ENCODE measurements around the gene TPO. TPM values are rescaled to one million over a fixed set of nuclear protein-coding genes. Genes with fewer than 3 reads are reported as not detected.
"Not testable (repeated sequence)": the region's sequence is repeated elsewhere in the genome, so short reads cannot be mapped to it uniquely, and the experiment has no call there.

Gene TPO
- not detected in 2 replicates for total RNA-seq

DNA sequence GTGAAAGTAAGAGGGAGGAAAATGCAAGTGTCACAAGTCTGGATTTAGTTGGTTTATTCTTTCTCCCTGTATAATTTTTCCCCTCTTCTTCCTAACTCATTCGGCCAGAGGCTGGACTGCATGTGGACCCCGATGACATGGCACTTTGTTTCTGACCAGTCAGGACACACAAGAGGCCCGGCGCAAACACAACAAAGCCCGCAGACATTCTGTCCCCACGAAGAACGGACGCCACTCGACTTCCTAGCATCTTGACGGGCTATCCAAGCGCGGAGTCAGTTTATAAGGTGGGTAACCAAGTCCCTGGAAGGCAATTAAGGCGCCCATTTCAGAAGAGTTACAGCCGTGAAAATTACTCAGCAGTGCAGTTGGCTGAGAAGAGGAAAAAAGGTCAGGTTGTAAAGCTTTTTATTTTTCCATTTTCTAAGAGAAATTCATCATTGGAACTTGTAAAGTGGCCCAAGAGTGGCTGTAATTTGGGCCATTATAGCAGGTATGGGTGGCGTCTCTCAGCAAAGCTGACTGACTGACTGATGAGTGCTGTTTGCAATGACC lies at the start of gene TPO:
TPO (plus strand) TSS at position 308 of the 555 bp plus-strand sequence. CDS start 946 bp downstream, outside the sequence.
- no peak for DNase-seq (ENCODE audit: low read depth in 2 of 2)

GRCh38 chr2:1366546-1367134 lies 46.6 kb upstream of the TPO start:
- DNase-seq (ENCODE audit: low read depth in 2 of 2) = no peak

- DNase-seq (ENCODE audit: low read depth in 2 of 2) = no peak
These were observed 45.7 kb upstream of the TPO start for GRCh38 chr2:1367601-1368000.

DNA sequence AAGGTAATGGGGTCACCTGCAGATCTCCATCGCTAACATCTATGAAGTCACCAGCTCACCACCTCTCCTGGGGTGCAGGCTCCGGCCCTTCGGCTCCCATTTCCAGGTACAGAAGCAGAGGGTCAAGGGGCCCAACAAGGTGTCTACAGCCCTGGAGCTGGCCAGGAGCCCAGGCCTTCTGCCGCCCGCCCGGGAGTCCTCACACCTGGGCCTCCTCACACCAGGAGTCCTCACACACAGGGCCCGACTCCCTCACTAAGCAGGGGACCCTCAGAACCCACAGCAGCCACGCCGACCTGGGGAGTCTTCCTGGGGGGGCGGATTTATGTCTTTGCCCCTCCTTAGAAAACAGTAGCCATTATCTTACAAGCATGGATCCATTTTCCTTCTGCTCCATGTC lies 43.4 kb upstream of the TPO start:
- no peak for DNase-seq (ENCODE audit: low read depth in 2 of 2)

GRCh38 chr2:1370461-1370860 lies 42.8 kb upstream of the TPO start:
- DNase-seq (ENCODE audit: low read depth in 2 of 2) = no peak

GRCh38 chr2:1371082-1371481 lies 42.2 kb upstream of the TPO start:
- DNase-seq (ENCODE audit: low read depth in 2 of 2) = no peak

DNA sequence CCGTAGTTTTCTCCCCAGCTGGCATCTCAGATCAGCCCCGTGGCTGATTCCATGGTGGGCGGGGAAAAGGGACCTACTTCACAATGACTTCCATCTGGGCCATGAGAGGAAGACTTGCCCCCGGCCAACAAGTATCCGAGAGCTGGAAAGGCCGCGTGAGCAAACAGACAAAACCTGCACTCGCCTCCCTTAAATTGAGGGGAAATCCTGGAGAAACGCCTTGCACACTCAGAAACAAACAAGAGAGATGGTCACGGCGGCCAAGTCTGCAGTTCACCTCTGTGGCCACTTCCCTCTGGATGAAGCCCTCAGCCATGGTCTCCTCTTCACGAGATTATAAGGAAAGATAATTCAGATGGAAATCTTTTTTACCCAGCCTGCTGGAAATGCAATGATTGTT lies 39.4 kb upstream of the TPO start:
- no peak for DNase-seq (ENCODE audit: low read depth in 2 of 2)

- no peak for DNase-seq (ENCODE audit: low read depth in 2 of 2)
These were observed 39.0 kb upstream of the TPO start for GRCh38 chr2:1374287-1374686.

DNA sequence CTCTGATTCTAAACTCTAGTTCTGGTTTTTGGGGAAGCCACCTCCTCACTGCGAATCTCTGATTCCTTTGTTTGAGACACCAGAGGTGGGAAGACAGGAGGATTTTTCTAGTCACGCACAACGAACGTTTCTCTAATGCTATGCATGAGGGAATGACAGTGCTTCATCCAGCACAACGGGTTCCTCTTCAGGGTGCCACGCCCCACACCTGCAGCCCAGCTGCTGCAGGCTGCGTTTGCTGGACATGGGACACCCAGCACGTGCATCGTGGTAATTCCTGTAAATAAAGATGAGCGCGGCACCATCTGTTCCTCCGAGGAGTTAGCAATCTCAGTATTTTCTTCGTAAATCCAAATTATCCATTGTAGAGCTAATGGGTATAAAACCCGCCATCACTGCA lies 37.5 kb upstream of the TPO start:
- no peak for DNase-seq (ENCODE audit: low read depth in 2 of 2)

DNA sequence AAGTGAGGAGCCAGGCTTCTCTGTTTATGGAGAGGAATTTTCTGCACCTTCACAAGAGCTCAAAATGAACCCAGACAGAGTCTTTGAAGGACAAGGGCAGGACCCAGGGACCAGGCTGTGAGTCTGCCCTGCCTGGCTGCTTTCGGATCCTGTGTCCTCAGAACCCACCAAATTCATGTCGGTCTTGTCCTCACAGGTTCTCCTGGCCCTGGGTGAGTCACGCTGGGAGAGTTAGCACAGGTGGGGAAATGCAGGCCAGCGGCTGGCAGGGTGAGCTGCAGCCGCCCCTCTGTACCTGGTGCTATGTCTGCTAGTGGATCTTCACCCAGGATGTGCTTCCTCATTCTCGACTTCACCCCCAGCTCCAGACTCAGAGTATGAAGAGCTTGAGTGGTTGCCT lies 35.8 kb upstream of the TPO start:
- no peak for DNase-seq (ENCODE audit: low read depth in 2 of 2)

- no peak for DNase-seq (ENCODE audit: low read depth in 2 of 2)
These were observed 34.7 kb upstream of the TPO start for GRCh38 chr2:1378456-1379150.

- DNase-seq (ENCODE audit: low read depth in 2 of 2) = no peak
These were observed 31.6 kb upstream of the TPO start for GRCh38 chr2:1381644-1382043.

- DNase-seq (ENCODE audit: low read depth in 2 of 2) = not testable (repeated sequence)
These were observed 25.1 kb upstream of the TPO start for GRCh38 chr2:1387954-1388725.

DNA sequence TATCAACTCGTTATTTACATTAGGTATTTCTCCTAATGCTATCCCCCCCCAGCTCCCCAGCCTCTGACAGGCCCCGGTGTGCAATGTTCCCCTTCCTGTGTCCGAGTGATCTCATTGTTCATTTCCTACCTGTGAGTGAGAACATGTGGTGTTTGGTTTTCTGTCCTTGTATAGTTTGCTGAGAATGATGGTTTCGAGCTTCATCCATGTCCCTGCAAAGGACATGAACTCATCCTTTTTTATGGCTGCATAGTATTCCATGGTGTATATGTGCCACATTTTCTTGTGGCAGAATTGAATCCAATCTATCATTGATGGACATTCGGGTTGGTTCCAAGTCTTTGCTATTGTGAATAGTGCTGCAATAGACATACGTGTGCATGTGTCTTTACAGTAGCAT lies 23.1 kb upstream of the TPO start:
- DNase-seq (ENCODE audit: low read depth in 2 of 2) = not testable (repeated sequence)

DNA sequence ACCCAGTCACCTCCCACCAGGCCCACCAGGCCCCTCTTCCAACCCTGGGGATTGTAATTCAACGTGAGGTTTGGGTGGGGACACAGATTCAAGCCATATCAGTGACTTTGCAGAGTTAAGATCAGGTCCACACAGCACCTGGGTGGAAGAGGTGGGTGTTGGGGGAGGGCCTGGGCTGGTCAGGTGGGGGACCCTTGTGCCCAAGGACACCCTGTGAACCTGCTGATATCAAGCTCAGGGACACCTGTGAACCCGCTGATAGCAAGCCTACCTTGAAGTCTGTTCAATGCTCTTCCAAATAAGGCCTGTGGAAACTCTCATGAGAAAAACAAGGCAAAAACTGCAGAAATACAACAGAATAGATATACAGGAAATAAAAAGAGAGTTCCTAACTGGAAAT lies 19.9 kb upstream of the TPO start:
- no peak for DNase-seq (ENCODE audit: low read depth in 2 of 2)

DNA sequence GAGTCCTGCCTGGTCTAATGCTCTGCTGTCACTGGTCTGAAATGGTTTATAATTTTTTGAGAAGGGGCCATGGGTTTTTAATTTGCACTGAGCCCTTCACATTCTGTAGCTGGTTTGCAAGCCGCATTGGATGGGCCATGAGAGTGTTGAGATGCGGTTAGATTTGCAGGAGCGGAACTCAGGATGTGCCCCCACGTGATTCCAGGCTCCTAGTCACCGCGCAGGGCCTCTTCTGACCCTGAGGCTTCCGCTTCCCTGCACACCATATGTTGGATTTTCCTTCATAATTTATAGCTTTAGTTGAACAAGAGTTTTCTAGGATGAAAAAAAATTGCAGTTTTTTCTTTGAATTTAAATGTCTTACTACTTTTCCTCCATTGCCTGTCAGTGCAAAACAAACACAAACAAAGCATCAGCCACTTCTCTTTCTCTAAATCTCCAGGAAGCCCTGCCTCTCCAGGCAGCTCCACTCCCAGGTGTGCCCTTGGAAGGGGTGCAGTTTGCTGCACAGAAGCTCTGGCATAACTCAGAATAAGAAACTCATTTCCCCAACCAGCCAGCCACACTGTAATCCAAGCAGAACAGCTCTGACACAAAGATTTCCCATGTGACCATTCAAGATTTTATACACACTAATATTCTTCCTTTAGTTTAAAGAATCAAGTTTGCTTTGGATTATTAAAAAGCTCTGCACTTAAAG lies 18.4 kb upstream of the TPO start:
- DNase-seq (ENCODE audit: low read depth in 2 of 2) = no peak

- no peak for DNase-seq (ENCODE audit: low read depth in 2 of 2)
These were observed 15.9 kb upstream of the TPO start for GRCh38 chr2:1397350-1397749.

DNA sequence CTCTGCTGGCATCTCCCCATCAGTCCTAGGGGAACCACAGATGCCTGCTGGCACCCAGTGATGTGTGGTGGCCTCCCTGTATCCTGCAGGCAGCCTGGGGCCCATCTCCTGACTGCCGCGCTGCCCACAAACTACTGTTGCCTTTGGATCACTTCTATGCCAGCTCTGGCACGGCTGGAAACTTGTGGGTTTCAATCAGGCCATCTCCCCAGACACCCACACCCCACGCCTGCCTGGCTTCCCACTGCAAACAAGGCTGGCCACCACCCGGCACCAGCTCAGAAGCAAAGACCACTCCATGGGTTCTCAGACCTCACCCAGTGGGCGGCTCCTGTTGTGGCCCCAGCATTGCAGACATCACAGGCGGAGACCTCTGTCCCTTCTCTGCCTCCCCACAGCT lies 15.1 kb upstream of the TPO start:
- DNase-seq (ENCODE audit: low read depth in 2 of 2) = no peak

DNA sequence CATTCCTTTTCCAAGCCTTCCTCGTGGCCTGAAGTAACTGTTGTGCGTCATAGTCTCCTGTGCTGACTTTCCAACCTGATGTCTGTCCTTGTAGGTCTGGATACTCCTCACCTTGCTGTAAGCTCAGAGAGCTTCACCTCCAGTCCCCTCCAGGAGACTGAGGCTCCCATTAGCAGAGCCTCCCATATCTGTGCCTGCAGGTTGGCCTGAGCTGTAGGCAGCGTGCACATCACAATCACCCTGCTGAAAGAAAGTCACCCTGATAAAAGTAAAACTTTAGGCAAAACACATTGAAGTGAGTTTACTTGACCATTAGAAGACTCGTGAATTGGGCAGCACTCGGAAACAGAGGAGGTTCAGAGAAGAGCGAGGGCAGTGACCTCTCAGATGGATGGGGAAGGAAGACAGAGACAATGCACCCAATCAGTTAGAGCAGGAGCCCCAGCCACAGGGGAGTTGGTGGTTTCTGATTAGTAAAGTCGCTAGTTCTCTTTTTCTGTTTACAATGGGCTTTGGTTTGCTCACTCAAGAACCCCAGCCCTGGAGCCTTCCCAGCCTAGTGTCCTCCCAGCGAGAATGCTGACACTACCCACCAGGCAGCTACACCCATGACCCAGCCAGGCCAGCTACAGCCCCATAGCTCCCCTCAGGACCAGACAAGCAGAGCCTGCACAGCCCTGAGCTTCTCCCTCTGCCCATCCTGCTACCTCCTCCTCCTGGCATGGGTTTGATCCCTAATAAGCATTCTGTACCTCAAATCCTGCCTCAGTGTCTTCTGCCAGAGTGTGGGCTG lies 12.1 kb upstream of the TPO start:
- DNase-seq (ENCODE audit: low read depth in 2 of 2) = no peak

DNA sequence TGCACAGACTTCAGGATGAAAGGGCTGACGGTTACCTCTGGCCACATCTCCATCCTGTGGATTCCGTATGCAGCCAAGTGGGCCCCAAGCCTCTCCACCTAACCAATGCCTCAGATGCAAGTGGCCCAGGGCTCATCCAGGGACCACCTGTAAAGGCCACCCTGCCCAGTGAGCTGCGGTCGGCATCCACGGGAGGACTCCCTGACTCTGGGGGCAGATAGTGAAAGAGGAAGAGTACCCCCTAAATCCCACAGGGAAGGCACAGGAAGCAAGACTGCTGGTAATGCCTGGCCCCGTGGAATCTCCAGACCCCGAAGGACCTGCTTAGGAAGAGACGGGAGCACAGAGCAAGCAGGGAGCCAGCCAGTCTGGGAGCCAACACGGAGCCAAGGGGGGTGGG lies 11.2 kb upstream of the TPO start:
- DNase-seq (ENCODE audit: low read depth in 2 of 2) = no peak

DNA sequence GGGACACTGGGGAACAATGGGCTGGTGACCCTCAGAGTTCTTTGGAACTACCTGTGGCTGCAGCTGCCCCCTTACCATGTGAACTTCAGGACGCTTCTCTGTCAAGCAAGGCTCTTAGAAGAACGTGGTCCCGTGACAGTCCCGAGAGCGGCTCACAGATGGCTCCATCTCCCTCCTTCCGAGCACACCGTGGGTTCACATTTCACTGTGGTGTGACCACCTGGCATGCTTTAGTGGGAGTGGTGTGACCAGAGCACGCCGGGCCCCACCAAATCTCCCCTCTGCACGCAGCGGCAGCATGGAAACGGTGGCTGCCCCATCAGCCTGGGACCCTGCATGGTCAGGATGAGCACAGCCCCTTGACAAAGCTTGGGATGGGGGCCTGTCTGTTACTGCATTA lies 9.7 kb upstream of the TPO start:
- DNase-seq (ENCODE audit: low read depth in 2 of 2) = no peak

Measured in lung microvascular endothelial cell (primary cell).